ENCODE data around the gene GOT2. TPM values are rescaled to one million over a fixed set of nuclear protein-coding genes. Genes with fewer than 3 reads are reported as not detected.

Gene GOT2
- polyA plus RNA-seq, 2 of the 4 experiments (the other 2 are of a cell fraction): 134 to 168 TPM

DNA sequence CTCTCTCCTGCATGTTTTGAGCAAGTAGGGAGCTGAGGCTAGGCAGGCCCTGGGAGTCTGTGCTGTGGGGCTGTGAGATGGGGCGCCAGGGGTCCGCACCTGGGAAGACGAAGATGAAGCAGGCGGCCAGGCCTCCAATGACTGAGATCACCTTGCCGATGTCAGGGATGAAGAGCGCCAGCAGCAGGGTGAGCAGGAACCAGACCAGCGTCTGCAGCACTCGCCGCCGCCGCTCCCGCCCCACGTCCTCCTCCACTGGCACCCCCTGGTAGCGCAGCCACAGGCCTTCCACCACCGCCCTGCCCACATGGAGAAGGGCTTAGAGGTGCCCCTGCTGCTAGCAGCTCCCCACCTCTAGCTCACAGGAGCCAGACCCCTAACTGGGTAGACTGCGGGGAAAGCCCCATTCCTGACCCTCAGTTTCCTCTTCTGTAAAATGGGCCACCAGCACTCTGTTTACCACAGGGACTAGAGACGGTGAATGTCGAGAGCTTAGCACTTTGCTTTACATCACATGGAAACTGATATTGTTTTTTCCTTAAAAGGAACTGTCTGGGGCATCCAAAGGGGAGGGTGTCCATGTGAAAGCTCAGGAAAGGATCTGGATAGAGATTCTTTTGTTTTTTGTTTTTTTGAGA is 63.1 kb downstream of the GOT2 start:
- ATAC-seq: peak in 1 of 2 experiments; percentile 15; a peak in 1 of 6 replicates
- no peak overlapping the region for H3K27ac ChIP-seq
- FAIRE-seq: no peak
- no peaks in the 10 kb centered on the region for H3K4me1 ChIP-seq
- no peak for DNase-seq (ENCODE audit: low read depth in 1 of 2, low spot score in 1 of 2)
- ChIA-PET CTCF (interaction anchor here (0.9 to 5.5 kb wide), 5 partner anchors 10 to 184 kb away, joined by 3 to 30 read pairs (median 7); no protein-coding TSS in a partner anchor), POLR2A (no interaction called here)
- 95% methylated on average over 18 of the region's 18 CpGs for WGBS (ENCODE audit: missing lambda C conversion rate)
- no peaks in the 10 kb centered on the region for H3K9me3 ChIP-seq
- TF ChIP-seq USF2 (IDR thresholded peaks at IDR 0.05) (no peak), HOXA7 (CRISPR knock-in tag; IDR thresholded peaks at IDR 0.05) (no peak), NPAS2 (CRISPR knock-in tag; IDR thresholded peaks at IDR 0.05; ENCODE audit: borderline replicate concordance) (no peak), KDM5A (IDR thresholded peaks at IDR 0.05) (no peak), GATA3 (IDR thresholded peaks at IDR 0.05; ENCODE audit: borderline replicate concordance) (no peak), HOXB5 (CRISPR knock-in tag; IDR thresholded peaks at IDR 0.05) (no peak), FOSB (CRISPR knock-in tag; IDR thresholded peaks at IDR 0.05) (no peak), RFX5 (IDR thresholded peaks at IDR 0.05) (no peak), ZSCAN20 (CRISPR knock-in tag; IDR thresholded peaks at IDR 0.05) (no peak), ZC3H11A (IDR thresholded peaks at IDR 0.05) (no peak), ZFP36 (IDR thresholded peaks at IDR 0.05; ENCODE audit: borderline replicate concordance, partially characterized antibody) (no peak), EHF (CRISPR knock-in tag; IDR thresholded peaks at IDR 0.05) (no peak), SMC3 (IDR thresholded peaks at IDR 0.05) (no peak), POLR2A (IDR thresholded peaks at IDR 0.05; ENCODE audit: low read length) (no peak), TFCP2L1 (CRISPR knock-in tag; IDR thresholded peaks at IDR 0.05) (no peak), POLR2AphosphoS2 (conservative IDR thresholded peaks at IDR 0.05; ENCODE audit: low read length) (no peak)
- TF ChIP-seq, protein P1, sequence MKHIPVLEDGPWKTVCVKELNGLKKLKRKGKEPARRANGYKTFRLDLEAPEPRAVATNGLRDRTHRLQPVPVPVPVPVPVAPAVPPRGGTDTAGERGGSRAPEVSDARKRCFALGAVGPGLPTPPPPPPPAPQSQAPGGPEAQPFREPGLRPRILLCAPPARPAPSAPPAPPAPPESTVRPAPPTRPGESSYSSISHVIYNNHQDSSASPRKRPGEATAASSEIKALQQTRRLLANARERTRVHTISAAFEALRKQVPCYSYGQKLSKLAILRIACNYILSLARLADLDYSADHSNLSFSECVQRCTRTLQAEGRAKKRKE (CRISPR knock-in tag; IDR thresholded peaks at IDR 0.05; ENCODE audit: low read depth): no peak
- TF ChIP-seq, protein P2, sequence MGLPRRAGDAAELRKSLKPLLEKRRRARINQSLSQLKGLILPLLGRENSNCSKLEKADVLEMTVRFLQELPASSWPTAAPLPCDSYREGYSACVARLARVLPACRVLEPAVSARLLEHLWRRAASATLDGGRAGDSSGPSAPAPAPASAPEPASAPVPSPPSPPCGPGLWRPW (IDR thresholded peaks at IDR 0.05): no peak
- H3K4me2 ChIP-seq: no peak overlapping the region
- H3K4me3 ChIP-seq: no peak overlapping the region

- Histone ChIP-seq H3K4me3 (no peak overlapping the region), H3K27ac (no peak overlapping the region), H3K4me1 (no peaks in the 10 kb centered on the region), H3K4me2 (no peak overlapping the region), H3K9me3 (no peaks in the 10 kb centered on the region)
- no peak for TF ChIP-seq ZFP36 (IDR thresholded peaks at IDR 0.05; ENCODE audit: borderline replicate concordance, partially characterized antibody)
- TF ChIP-seq E2F6 (IDR thresholded peaks at IDR 0.05; ENCODE audit: borderline replicate concordance, low read depth): no peak
- TF ChIP-seq RNF2 (IDR thresholded peaks at IDR 0.05; ENCODE audit: borderline replicate concordance, low read depth): no peak
- TF ChIP-seq EHF (CRISPR knock-in tag; IDR thresholded peaks at IDR 0.05): no peak
- no peak for TF ChIP-seq NFE2L2 (conservative IDR thresholded peaks at IDR 0.05; ENCODE audit: low read length)
- TF ChIP-seq CBX8 (IDR thresholded peaks at IDR 0.05): no peak
- TF ChIP-seq JUN (IDR thresholded peaks at IDR 0.05): no peak
- TF ChIP-seq TFCP2L1 (CRISPR knock-in tag; IDR thresholded peaks at IDR 0.05): no peak
- no peak for TF ChIP-seq HOXA7 (CRISPR knock-in tag; IDR thresholded peaks at IDR 0.05)
- TF ChIP-seq CTCF (IDR thresholded peaks at IDR 0.05): no peak
- no peak for TF ChIP-seq BHLHE40 (IDR thresholded peaks at IDR 0.05; ENCODE audit: low read depth, low read length)
- no peak for TF ChIP-seq HDAC2 (IDR thresholded peaks at IDR 0.05)
- TF ChIP-seq NPAS2 (CRISPR knock-in tag; IDR thresholded peaks at IDR 0.05; ENCODE audit: borderline replicate concordance): no peak
- TF ChIP-seq MYC (IDR thresholded peaks at IDR 0.05; ENCODE audit: borderline replicate concordance, low read length): no peak
- DNase-seq (ENCODE audit: low read depth in 1 of 2, low spot score in 1 of 2): no peak
- no peak for FAIRE-seq
- CTCF ChIA-PET: interaction anchor here (1.2 to 5.5 kb wide), 5 partner anchors 9 to 183 kb away, joined by 3 to 30 read pairs (median 4); no protein-coding TSS in a partner anchor
- POLR2A ChIA-PET: no interaction called here
- peak; percentile 15 to 16; a peak in 2 of 6 replicates for ATAC-seq
Observed at GRCh38 chr16:58670177-58670576, 63.9 kb downstream of the GOT2 start.

All from A549 (cell line).